Measurements from ENCODE around the gene TRIML1. TPM values are rescaled to one million over a fixed set of nuclear protein-coding genes. Genes with fewer than 3 reads are reported as not detected.

The TRIML1 gene
- total RNA-seq, 1 donor from 2014 or later = not detected

DNA sequence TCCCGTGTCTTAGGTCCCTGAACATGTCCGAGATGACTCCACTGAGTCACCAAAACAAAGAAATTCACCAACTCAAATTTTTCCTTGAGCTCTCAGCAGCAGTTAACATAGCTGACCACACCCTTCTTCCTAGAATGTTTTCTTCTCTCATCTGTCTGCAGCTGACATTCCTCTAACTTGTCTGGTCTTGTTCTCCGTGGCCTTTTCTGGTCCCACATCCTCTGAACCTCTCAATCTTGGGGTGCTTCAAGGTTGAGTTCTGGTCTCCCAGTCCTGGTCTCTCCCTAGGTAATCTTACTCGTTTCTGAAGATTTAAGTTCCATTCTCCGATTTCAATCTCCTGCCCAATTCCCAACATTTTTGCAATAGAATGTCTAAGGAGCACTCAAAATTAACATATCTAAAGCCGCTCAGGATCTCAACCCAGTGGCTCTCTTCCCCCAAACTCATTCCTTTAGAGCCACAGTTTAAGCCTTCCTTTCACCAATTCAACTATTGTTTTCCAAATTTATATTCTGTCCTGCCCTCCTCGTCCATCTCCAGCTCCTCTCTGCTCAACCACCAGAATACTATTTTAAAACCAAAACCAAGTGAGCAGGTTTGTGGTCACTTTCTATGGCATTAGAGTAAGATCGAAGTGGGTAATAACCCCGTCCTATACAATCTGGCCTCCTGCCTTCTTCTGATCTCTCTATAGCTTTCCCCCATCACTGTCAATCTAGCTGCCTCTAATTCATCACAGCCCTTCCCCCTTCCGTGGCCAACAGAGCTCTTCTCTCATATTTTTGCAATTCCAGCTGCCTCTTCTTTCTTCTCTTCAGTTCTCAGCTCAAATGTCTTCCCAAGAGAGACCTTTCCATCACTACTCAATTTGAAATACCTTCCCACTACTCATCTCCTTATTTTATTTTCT, 31.1 kb upstream of the TRIML1 start:
- peak overlapping the region; percentile 59 for H2AFZ ChIP-seq (replicated peaks)
- H3K4me3 ChIP-seq = no peak overlapping the region
- H3K27ac ChIP-seq = no peak overlapping the region
- no peaks in the 10 kb centered on the region for H3K27me3 ChIP-seq
- peak; percentile 19 for DNase-seq (ENCODE audit: low spot score)
- H3K4me1 ChIP-seq = peaks cover 19% of the 10 kb centered on the region
- H3K9ac ChIP-seq = no peak overlapping the region
- H3K36me3 ChIP-seq = no peaks in the 10 kb centered on the region
- Mint-ChIP-seq H3K9me3 (peaks cover 6% of the 10 kb centered on the region), H3K27ac (no peak overlapping the region), H3K4me1 (peaks cover 4% of the 10 kb centered on the region), H3K36me3 (no peaks in the 10 kb centered on the region), H3K4me3 (no peak overlapping the region), H3K27me3 (ENCODE audit: insufficient read depth, low read depth) (peaks cover 4% of the 10 kb centered on the region)
- H3K9me3 ChIP-seq (ENCODE audit: low read depth) = no peaks in the 10 kb centered on the region
- peak overlapping the region; percentile 45 for H3K4me2 ChIP-seq
- H3F3A ChIP-seq (ENCODE audit: low read depth) = peaks cover 9% of the 10 kb centered on the region
- no peaks in the 10 kb centered on the region for H3K79me2 ChIP-seq (ENCODE audit: low read depth)
- no peaks in the 10 kb centered on the region for H4K20me1 ChIP-seq (ENCODE audit: low read depth)
- TF ChIP-seq, protein P1, sequence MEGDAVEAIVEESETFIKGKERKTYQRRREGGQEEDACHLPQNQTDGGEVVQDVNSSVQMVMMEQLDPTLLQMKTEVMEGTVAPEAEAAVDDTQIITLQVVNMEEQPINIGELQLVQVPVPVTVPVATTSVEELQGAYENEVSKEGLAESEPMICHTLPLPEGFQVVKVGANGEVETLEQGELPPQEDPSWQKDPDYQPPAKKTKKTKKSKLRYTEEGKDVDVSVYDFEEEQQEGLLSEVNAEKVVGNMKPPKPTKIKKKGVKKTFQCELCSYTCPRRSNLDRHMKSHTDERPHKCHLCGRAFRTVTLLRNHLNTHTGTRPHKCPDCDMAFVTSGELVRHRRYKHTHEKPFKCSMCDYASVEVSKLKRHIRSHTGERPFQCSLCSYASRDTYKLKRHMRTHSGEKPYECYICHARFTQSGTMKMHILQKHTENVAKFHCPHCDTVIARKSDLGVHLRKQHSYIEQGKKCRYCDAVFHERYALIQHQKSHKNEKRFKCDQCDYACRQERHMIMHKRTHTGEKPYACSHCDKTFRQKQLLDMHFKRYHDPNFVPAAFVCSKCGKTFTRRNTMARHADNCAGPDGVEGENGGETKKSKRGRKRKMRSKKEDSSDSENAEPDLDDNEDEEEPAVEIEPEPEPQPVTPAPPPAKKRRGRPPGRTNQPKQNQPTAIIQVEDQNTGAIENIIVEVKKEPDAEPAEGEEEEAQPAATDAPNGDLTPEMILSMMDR (IDR thresholded peaks at IDR 0.05) = no peak
- TF ChIP-seq EZH2phosphoT487 (IDR thresholded peaks at IDR 0.05) (no peak), EZH2 (IDR thresholded peaks at IDR 0.05) (no peak)

DNA sequence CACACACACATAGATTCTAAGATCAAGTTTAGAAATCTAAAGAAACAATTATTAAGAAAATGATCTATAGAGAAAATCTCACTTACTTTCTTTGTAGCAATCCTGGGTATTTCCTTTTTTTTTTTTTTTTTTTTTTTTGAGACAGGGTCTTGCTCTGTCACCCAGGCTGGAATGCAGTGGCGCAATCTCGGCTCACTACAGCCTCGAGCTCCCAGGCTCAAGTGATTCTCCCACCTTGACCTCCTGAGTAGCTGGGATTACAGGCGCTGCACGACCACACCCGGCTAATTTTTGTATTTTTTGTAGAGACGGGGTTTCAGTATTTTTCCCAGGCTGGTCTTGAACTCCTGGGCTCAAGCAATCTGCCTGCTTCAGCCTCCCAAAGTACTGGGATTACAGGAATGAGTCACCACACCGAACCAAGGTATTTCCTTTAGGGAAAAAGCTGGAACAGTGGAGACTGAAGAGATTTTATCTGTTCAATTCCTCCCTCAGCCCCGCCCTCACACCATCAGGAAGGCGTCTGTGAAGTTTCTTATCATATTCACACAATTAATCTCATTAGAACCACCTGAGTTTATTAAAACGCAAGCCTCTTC, 30.0 kb upstream of the TRIML1 start, which contains the start of gene TRIML2:
TRIML2 (minus strand) TSS at position 447 of the 599 bp plus-strand sequence. CDS start 4,235 bp downstream, outside the sequence.
- Mint-ChIP-seq H3K27me3 (ENCODE audit: insufficient read depth, low read depth) (peaks cover 4% of the 10 kb centered on the region), H3K9me3 (peaks cover 6% of the 10 kb centered on the region), H3K36me3 (no peaks in the 10 kb centered on the region), H3K4me3 (no peak within 1 kb of the TSS), H3K4me1 (peaks cover 4% of the 10 kb centered on the region), H3K27ac (no peak within 1 kb of the TSS)
- DNase-seq (ENCODE audit: low spot score) = no peak
- Histone ChIP-seq H3K9ac (no peak within 1 kb of the TSS), H3K4me1 (peaks cover 19% of the 10 kb centered on the region), H3K4me2 (peak within 1 kb of the TSS; percentile 45), H3K4me3 (no peak within 1 kb of the TSS), H3K27me3 (no peaks in the 10 kb centered on the region), H3K9me3 (ENCODE audit: low read depth) (no peaks in the 10 kb centered on the region), H4K20me1 (ENCODE audit: low read depth) (no peaks in the 10 kb centered on the region), H3K79me2 (ENCODE audit: low read depth) (no peaks in the 10 kb centered on the region), H3K27ac (no peak within 1 kb of the TSS), H3K36me3 (no peaks in the 10 kb centered on the region), H2AFZ (replicated peaks) (peak within 1 kb of the TSS; percentile 59), H3F3A (ENCODE audit: low read depth) (peaks cover 9% of the 10 kb centered on the region)
- TF ChIP-seq EZH2phosphoT487 (IDR thresholded peaks at IDR 0.05) = no peak

DNA sequence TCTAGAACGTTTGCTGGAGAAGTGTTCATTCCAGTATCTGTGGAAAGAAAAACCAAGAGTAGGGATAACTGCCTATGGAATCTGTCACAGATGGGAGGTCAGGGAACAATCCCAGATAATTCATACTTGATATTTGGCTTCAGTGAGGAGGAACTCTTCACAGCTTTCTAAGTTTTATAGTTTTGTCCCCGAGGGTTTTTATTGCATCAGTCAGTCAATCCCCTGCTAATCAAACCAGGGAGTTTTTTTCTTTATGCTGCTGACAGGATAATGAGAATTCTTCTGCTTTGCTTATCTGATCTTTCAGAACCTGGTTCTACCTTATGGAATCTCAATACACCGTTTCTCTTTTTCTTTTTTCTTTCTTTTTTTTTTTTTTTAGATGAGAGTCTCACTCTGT, 29.2 kb upstream of the TRIML1 start:
- H3K27ac Mint-ChIP-seq = no peak overlapping the region
- no peak overlapping the region for H3K4me3 ChIP-seq
- TF ChIP-seq EZH2phosphoT487 (IDR thresholded peaks at IDR 0.05) (no peak), EZH2 (IDR thresholded peaks at IDR 0.05) (no peak)
- TF ChIP-seq, protein P1 (IDR thresholded peaks at IDR 0.05) = no peak

More for the DNA sequence above, 29.2 kb upstream of the TRIML1 start:
- H3K79me2 ChIP-seq (ENCODE audit: low read depth) = no peaks in the 10 kb centered on the region
- peaks cover 6% of the 10 kb centered on the region for H3K9me3 Mint-ChIP-seq
- no peak overlapping the region for H3K27ac ChIP-seq
- H3K4me1 ChIP-seq = peaks cover 19% of the 10 kb centered on the region
- no peak overlapping the region for H3K4me3 Mint-ChIP-seq
- H3K9me3 ChIP-seq (ENCODE audit: low read depth) = no peaks in the 10 kb centered on the region
- H3K9ac ChIP-seq = no peak overlapping the region
- H3K27me3 ChIP-seq = no peaks in the 10 kb centered on the region
- no peaks in the 10 kb centered on the region for H4K20me1 ChIP-seq (ENCODE audit: low read depth)
- no peaks in the 10 kb centered on the region for H3K36me3 ChIP-seq
- no peak overlapping the region for H3K4me2 ChIP-seq
- no peak for DNase-seq (ENCODE audit: low spot score)
- no peaks in the 10 kb centered on the region for H3K36me3 Mint-ChIP-seq
- peaks cover 4% of the 10 kb centered on the region for H3K4me1 Mint-ChIP-seq
- H3K27me3 Mint-ChIP-seq (ENCODE audit: insufficient read depth, low read depth) = peaks cover 4% of the 10 kb centered on the region
- H2AFZ ChIP-seq (replicated peaks) = no peak overlapping the region
- H3F3A ChIP-seq (ENCODE audit: low read depth) = peaks cover 9% of the 10 kb centered on the region

Measured in neural progenitor cell (in vitro differentiated cells).